ENCODE measurements around the gene SLC35F1. TPM values are rescaled to one million over a fixed set of nuclear protein-coding genes. Genes with fewer than 3 reads are reported as not detected.

The SLC35F1 gene
- total and polyA plus RNA-seq, 9 of the 15 experiments (the other 6 are each of a cell fraction or from before 2014, with no cell fraction given), result 0.03 to 0.06 TPM; not detected in 7

- H3K4me2 ChIP-seq (ENCODE audit: insufficient read depth, low read length), result no peak overlapping the region
These were observed 154.6 kb downstream of the SLC35F1 start for GRCh38 chr6:118061666-118062065.

More at GRCh38 chr6:118061666-118062065, 154.6 kb downstream of the SLC35F1 start:
- ChIA-PET POLR2A (interaction anchor here (0.6 kb wide), 1 partner anchor 106 kb away, joined by 4 read pairs; no protein-coding TSS in a partner anchor), CTCF (ENCODE audit: low intra/inter-chr PET ratio) (no interaction called here)
- H3K9ac ChIP-seq (ENCODE audit: insufficient read depth in 1 of 2, low read depth in 2 of 2, low read length in 2 of 2), result no peak overlapping the region
- no peaks in the 10 kb centered on the region for H3K4me1 ChIP-seq (replicated peaks in 1 of 2; ENCODE audit: control insufficient read depth in 2 of 2, insufficient read depth in 2 of 2, low read length in 2 of 2)
- no peaks in the 10 kb centered on the region for H3K9me1 ChIP-seq (ENCODE audit: control insufficient read depth, insufficient read depth, low read length)
- no peaks in the 10 kb centered on the region for H3K79me2 ChIP-seq (ENCODE audit: control insufficient read depth, insufficient read depth, low read length)
- FAIRE-seq (no peak), ATAC-seq (no peak), DNase-seq (ENCODE audit: extremely low read depth in 1 of 4, low spot score in 3 of 4) (no peak)
- no peak overlapping the region for H3K27ac ChIP-seq (ENCODE audit: extremely low read depth, low read depth, low read length)
- no peak for TF ChIP-seq KAT8 (IDR thresholded peaks at IDR 0.05; ENCODE audit: low read depth)
- no peak for TF ChIP-seq HMBOX1 (IDR thresholded peaks at IDR 0.05)
- TF ChIP-seq NFIC (IDR thresholded peaks at IDR 0.05), result no peak
- no peak for TF ChIP-seq FOXJ2 (tag; IDR thresholded peaks at IDR 0.05)
- no peak for TF ChIP-seq MAFK (IDR thresholded peaks at IDR 0.05; ENCODE audit: low read length)
- no peak for TF ChIP-seq JUND (IDR thresholded peaks at IDR 0.05; ENCODE audit: borderline replicate concordance, low read depth, low read length)
- TF ChIP-seq JUND (tag; IDR thresholded peaks at IDR 0.05; ENCODE audit: borderline replicate concordance, low read depth, low read length), result no peak
- TF ChIP-seq ZKSCAN1 (IDR thresholded peaks at IDR 0.05; ENCODE audit: low read depth, low read length), result no peak
- no peak for TF ChIP-seq PHTF2 (CRISPR knock-in tag; IDR thresholded peaks at IDR 0.05)
- no peak for TF ChIP-seq ELF4 (CRISPR knock-in tag; IDR thresholded peaks at IDR 0.05)
- H3K27me3 ChIP-seq (ENCODE audit: control insufficient read depth in 2 of 2, insufficient read depth in 2 of 2, low read length in 2 of 2), result no peaks in the 10 kb centered on the region
- no peak overlapping the region for H2AFZ ChIP-seq (ENCODE audit: low read depth, low read length)
- H4K20me1 ChIP-seq (replicated peaks; ENCODE audit: control insufficient read depth, insufficient read depth, low read length), result no peaks in the 10 kb centered on the region
- WGBS (ENCODE audit: insufficient coverage, low coverage, missing lambda C conversion rate), result 7% methylated on average over 8 of the region's 8 CpGs
- H3K4me3 ChIP-seq, result no peak overlapping the region
- no TSS peak for BruUV-seq (replicated peaks)
- intact Hi-C loops (cut with micrococcal nuclease) (no loop called here), in situ Hi-C loops (cut with MboI) (no loop called here)
- no peaks in the 10 kb centered on the region for H3K9me3 ChIP-seq (replicated peaks; ENCODE audit: control insufficient read depth, insufficient read depth, low read depth, low read length)
- no peaks in the 10 kb centered on the region for H3K36me3 ChIP-seq (ENCODE audit: control insufficient read depth, insufficient read depth, low read length)
